Right lobe of liver (tissue), 4 donors: Measurements from ENCODE around the gene CACNA1E.

Experiments used
- POLR2A ChIP-seq: fragments of 450-650 bp; IDR thresholded peaks from one replicate; pipeline ENCODE4 v1.6.1; 2017; ENCODE audit warnings: antibody characterized with exemption, mild to moderate bottlenecking
- TF ChIP-seq, protein P1 (sequence below), 4 donors: fragments of 200-600 bp in 3 of 4; fragments of 450-650 bp in 1 of 4; IDR thresholded peaks; one replicate each; pipeline versions ENCODE4 v1.5.1 to v1.8.0; 2016 to 2022; ENCODE audit warnings: antibody characterized with exemption in 4 of 4, mild to moderate bottlenecking in 2 of 4
- donor health status: DM: no; HTN: no; CAD: no.
- donor health status: DM: no; HTN: no; CAD: no.
- donor health status: DM: no; HTN: yes; CAD: no.

GRCh38 chr1:181637998-181638397 lies 154.7 kb downstream of the CACNA1E start:
- TF ChIP-seq POLR2A = no peak
- TF ChIP-seq, protein P1, sequence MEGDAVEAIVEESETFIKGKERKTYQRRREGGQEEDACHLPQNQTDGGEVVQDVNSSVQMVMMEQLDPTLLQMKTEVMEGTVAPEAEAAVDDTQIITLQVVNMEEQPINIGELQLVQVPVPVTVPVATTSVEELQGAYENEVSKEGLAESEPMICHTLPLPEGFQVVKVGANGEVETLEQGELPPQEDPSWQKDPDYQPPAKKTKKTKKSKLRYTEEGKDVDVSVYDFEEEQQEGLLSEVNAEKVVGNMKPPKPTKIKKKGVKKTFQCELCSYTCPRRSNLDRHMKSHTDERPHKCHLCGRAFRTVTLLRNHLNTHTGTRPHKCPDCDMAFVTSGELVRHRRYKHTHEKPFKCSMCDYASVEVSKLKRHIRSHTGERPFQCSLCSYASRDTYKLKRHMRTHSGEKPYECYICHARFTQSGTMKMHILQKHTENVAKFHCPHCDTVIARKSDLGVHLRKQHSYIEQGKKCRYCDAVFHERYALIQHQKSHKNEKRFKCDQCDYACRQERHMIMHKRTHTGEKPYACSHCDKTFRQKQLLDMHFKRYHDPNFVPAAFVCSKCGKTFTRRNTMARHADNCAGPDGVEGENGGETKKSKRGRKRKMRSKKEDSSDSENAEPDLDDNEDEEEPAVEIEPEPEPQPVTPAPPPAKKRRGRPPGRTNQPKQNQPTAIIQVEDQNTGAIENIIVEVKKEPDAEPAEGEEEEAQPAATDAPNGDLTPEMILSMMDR (IDR thresholded peaks at IDR 0.05) = no peak
